Measurements from ENCODE around the gene ZMAT2. TPM values are rescaled to one million over a fixed set of nuclear protein-coding genes. Genes with fewer than 3 reads are reported as not detected.

The ZMAT2 gene
- total and polyA plus RNA-seq, 2 donors from 2014 or later: 51.4 to 122 TPM

DNA sequence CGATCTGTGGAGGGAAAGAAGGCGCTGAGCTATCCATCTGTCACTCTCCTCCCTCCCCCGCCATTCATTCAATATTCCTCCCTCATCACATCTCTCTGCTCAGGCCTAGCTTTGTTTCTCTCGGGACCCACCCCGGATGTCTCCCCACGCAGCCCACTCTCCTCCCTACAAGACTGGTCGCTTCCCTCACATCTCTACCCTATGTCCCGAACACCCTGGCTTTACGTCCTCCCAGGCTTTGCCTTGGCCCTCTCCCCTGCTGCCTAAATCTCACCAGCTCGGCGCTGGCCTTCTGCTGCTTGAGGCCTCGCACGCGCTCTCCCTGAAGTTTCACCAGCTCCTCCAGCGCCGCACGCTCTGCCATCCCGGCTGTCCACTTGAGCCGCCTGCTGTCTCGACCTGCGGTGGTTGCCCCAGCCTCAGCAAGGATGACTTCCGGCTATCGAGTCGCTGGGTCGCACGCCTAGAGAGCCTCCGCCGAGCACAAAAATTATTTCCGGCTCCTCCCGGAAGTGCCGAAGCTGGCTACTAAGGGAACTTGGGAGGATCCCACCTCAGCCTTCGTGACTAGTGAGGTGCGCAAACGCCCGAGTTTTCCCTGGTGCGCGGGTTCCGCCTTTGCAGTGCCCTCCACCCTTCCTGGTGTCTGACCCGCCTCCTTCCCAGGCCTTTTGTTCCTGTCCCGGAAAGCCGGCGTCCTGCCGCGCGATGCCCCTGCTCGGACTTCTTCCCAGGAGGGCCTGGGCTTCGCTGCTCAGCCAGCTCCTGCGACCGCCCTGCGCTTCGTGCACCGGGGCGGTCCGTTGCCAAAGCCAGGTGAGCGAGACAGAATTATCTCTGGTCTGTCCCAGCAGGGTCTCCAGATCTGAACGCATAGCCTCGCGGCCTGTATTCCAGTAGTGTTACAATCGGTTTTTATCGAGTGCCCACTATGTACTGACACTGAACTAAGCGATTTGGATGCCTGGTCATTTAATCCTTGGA is 9.0 kb upstream of the ZMAT2 start, which contains the start of the genes HARS1 and HARS2:
HARS1 (minus strand) TSS at position 430 of the 984 bp plus-strand sequence; CDS start at position 364, 66 bp downstream.
HARS2 (plus strand) TSS at position 515 of the 984 bp plus-strand sequence; CDS start at position 709, 194 bp downstream.
- Histone ChIP-seq H3K36me3 (ENCODE audit: control insufficient read depth in 2 of 3, insufficient read depth in 3 of 3, low read length in 3 of 3) (peaks cover 7 to 23% (median 21%) of the 10 kb centered on the region in 3 donors), H3K27ac (ENCODE audit: low read depth in 2 of 2, low read length in 2 of 2) (peak within 1 kb of the TSS; percentile 71), H3K4me3 (ENCODE audit: low read length in 3 of 3) (peak within 1 kb of the TSS; percentile 76 to 98 (median 88)), H3K9me3 (ENCODE audit: control insufficient read depth in 2 of 3, insufficient read depth in 1 of 3, low read length in 3 of 3) (no peaks in the 10 kb centered on the region), H3K27me3 (ENCODE audit: control insufficient read depth, insufficient read depth, low read length) (no peaks in the 10 kb centered on the region), H3K4me1 (ENCODE audit: control insufficient read depth in 2 of 3, insufficient read depth in 2 of 3, low read depth in 1 of 3, low read length in 3 of 3) (peaks cover 3 to 12% (median 10%) of the 10 kb centered on the region in 3 donors), H3K9ac (ENCODE audit: low read length in 3 of 3) (peak within 1 kb of the TSS; percentile 66 to 93 (median 91))
- peak; percentile 15 for FAIRE-seq
- peak; percentile 93 to 97 (median 96) for DNase-seq
- TF ChIP-seq CTCF (IDR thresholded peaks at IDR 0.05; ENCODE audit: borderline replicate concordance, extremely low read depth, insufficient read depth): no peak
- intact Hi-C loops (cut with DNase I): no loop called here

GRCh38 chr5:140694276-140694675 is 6.0 kb upstream of the ZMAT2 start:
- DNase-seq (no peak), FAIRE-seq (no peak)
- no peak overlapping the region for H3K27ac ChIP-seq (ENCODE audit: low read depth in 2 of 2, low read length in 2 of 2)
- no peaks in the 10 kb centered on the region for H3K27me3 ChIP-seq (ENCODE audit: control insufficient read depth, insufficient read depth, low read length)
- no peak for TF ChIP-seq CTCF (IDR thresholded peaks at IDR 0.05; ENCODE audit: borderline replicate concordance, extremely low read depth, insufficient read depth)
- H3K4me1 ChIP-seq (ENCODE audit: control insufficient read depth in 2 of 3, insufficient read depth in 2 of 3, low read depth in 1 of 3, low read length in 3 of 3): peaks cover 3 to 12% (median 10%) of the 10 kb centered on the region in 3 donors
- no peak overlapping the region for H3K4me3 ChIP-seq (ENCODE audit: low read length in 3 of 3)
- no peaks in the 10 kb centered on the region for H3K9me3 ChIP-seq (ENCODE audit: control insufficient read depth in 2 of 3, insufficient read depth in 1 of 3, low read length in 3 of 3)
- H3K9ac ChIP-seq (ENCODE audit: low read length in 3 of 3): no peak overlapping the region
- intact Hi-C loops (cut with DNase I): no loop called here
- peaks cover 14 to 45% (median 44%) of the 10 kb centered on the region in 3 donors for H3K36me3 ChIP-seq (ENCODE audit: control insufficient read depth in 2 of 3, insufficient read depth in 3 of 3, low read length in 3 of 3)

- no peak overlapping the region for H3K9ac ChIP-seq (ENCODE audit: low read length in 3 of 3)
- no peaks in the 10 kb centered on the region for H3K9me3 ChIP-seq (ENCODE audit: control insufficient read depth in 2 of 3, insufficient read depth in 1 of 3, low read length in 3 of 3)
- peaks cover 3 to 12% (median 5%) of the 10 kb centered on the region in 3 donors for H3K4me1 ChIP-seq (ENCODE audit: control insufficient read depth in 2 of 3, insufficient read depth in 2 of 3, low read depth in 1 of 3, low read length in 3 of 3)
- H3K27me3 ChIP-seq (ENCODE audit: control insufficient read depth, insufficient read depth, low read length): no peaks in the 10 kb centered on the region
- intact Hi-C loops (cut with DNase I): no loop called here
- H3K36me3 ChIP-seq (ENCODE audit: control insufficient read depth in 2 of 3, insufficient read depth in 3 of 3, low read length in 3 of 3): peaks cover 11 to 47% (median 45%) of the 10 kb centered on the region in 3 donors
- TF ChIP-seq CTCF (IDR thresholded peaks at IDR 0.05; ENCODE audit: borderline replicate concordance, extremely low read depth, insufficient read depth): no peak
- no peak overlapping the region for H3K4me3 ChIP-seq (ENCODE audit: low read length in 3 of 3)
- no peak overlapping the region for H3K27ac ChIP-seq (ENCODE audit: low read depth in 2 of 2, low read length in 2 of 2)
- no peak for FAIRE-seq
- no peak for DNase-seq
Measured at GRCh38 chr5:140696891-140697492, 3.3 kb upstream of the ZMAT2 start.

Measured in kidney (tissue), 14 donors.